SIG-M5 (cell line): ENCODE results near the gene CLEC4E.
"Not testable (repeated sequence)": the region's sequence is repeated elsewhere in the genome, so short reads cannot be mapped to it uniquely, and the experiment has no call there.

Experiments
- DNase-seq: peaks from one replicate; lab custom pipeline; 2025; lab: John Stamatoyannopoulos, UW

Gene CLEC4E

GRCh38 chr12:8540831-8541230 is at the start of gene CLEC4E:
Gene CLEC4E (minus strand): TSS chr12:8540905. CDS start chr12:8540797, 108 bp downstream.
- DNase-seq: not testable (repeated sequence)

GRCh38 chr12:8589679-8590078 is 49.0 kb upstream of the CLEC4E start:
- no peak for DNase-seq

GRCh38 chr12:8584478-8584877 is 43.8 kb upstream of the CLEC4E start:
- DNase-seq: not testable (repeated sequence)

- DNase-seq: no peak
Measured at GRCh38 chr12:8584004-8584403, 43.3 kb upstream of the CLEC4E start.

- no peak for DNase-seq
Measured at GRCh38 chr12:8581098-8581784, 40.5 kb upstream of the CLEC4E start.

GRCh38 chr12:8577879-8578278 is 37.2 kb upstream of the CLEC4E start:
- DNase-seq: no peak

- DNase-seq: no peak
Measured at GRCh38 chr12:8572507-8572906, 31.8 kb upstream of the CLEC4E start.

- no peak for DNase-seq
Measured at GRCh38 chr12:8566525-8566924, 25.8 kb upstream of the CLEC4E start.

- not testable (repeated sequence) for DNase-seq
Measured at GRCh38 chr12:8566052-8566451, 25.3 kb upstream of the CLEC4E start.

GRCh38 chr12:8564656-8565055 is 24.0 kb upstream of the CLEC4E start:
- no peak for DNase-seq

- DNase-seq: no peak
Measured at GRCh38 chr12:8563356-8563755, 22.7 kb upstream of the CLEC4E start.

GRCh38 chr12:8562310-8562709 is 21.6 kb upstream of the CLEC4E start:
- DNase-seq: no peak

GRCh38 chr12:8561011-8561410 is 20.3 kb upstream of the CLEC4E start:
- no peak for DNase-seq

- no peak for DNase-seq
Measured at GRCh38 chr12:8559676-8560075, 19.0 kb upstream of the CLEC4E start.

- DNase-seq: no peak
Measured at GRCh38 chr12:8556531-8557097, 15.9 kb upstream of the CLEC4E start.

GRCh38 chr12:8554451-8555195 is 13.9 kb upstream of the CLEC4E start:
- no peak for DNase-seq

GRCh38 chr12:8553088-8553627 is 12.5 kb upstream of the CLEC4E start:
- DNase-seq: no peak

- no peak for DNase-seq
Measured at GRCh38 chr12:8549381-8549780, 8.7 kb upstream of the CLEC4E start.

- no peak for DNase-seq
Measured at GRCh38 chr12:8548192-8548591, 7.5 kb upstream of the CLEC4E start.

- DNase-seq: no peak
Measured at GRCh38 chr12:8547645-8548044, 6.9 kb upstream of the CLEC4E start.

- no peak for DNase-seq
Measured at GRCh38 chr12:8546591-8546990, 5.9 kb upstream of the CLEC4E start.

GRCh38 chr12:8544295-8544694 is 3.6 kb upstream of the CLEC4E start:
- no peak for DNase-seq

GRCh38 chr12:8541562-8541961 is 857 bp upstream of the CLEC4E start:
- DNase-seq: no peak
